Sigmoid colon (tissue), 4 donors: Measurements from ENCODE around the gene DOCK11.

Experiments used
- EP300 ChIP-seq, 4 donors: sonication (generic); formaldehyde crosslinking; IDR thresholded peaks; one replicate each; pipeline ENCODE4 v1.6.1; 2017; ENCODE audit warnings: antibody characterized with exemption in 4 of 4
- POLR2A ChIP-seq, 2 donors: fragments of 450-650 bp; IDR thresholded peaks; one replicate each; pipeline ENCODE4 v1.6.1; 2016; ENCODE audit warnings: antibody characterized with exemption in 2 of 2, mild to moderate bottlenecking in 2 of 2, moderate library complexity in 2 of 2
- POLR2AphosphoS5 ChIP-seq, 4 donors: sonication (generic); formaldehyde crosslinking; IDR thresholded peaks; one replicate each; pipeline ENCODE4 v1.6.1; 2017; ENCODE audit warnings: antibody characterized with exemption in 4 of 4
- TF ChIP-seq, protein P1 (sequence below), 4 experiments: fragments of 450-650 bp in 3 of 4; fragments of 200-600 bp in 1 of 4; IDR thresholded peaks; one replicate each; pipeline ENCODE4 v1.5.1; 2016 to 2019; ENCODE audit warnings: antibody characterized with exemption in 4 of 4, mild to moderate bottlenecking in 3 of 4, moderate library complexity in 2 of 4

DNA sequence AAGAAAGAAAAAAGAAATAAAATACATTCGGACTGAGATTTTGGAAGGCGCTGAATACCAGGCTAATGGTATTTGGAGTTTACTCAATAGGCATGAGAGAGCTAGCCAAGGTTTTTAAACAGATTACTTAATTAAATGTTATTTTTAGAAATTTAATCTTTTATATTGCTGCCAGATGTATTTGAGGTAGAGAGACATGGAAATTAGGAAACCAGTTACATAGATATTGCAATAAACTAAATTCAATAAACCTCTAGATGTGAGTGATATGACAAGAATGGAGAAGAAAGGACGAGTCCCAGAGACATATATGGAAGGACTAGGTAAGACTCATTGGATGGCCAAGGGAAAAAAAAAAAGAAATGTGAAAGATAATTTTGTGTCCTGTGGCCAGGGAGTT lies 193.3 kb downstream of the DOCK11 start:
- TF ChIP-seq POLR2A (IDR thresholded peaks at IDR 0.05) (no peak), POLR2AphosphoS5 (IDR thresholded peaks at IDR 0.05) (no peak), EP300 (IDR thresholded peaks at IDR 0.05) (no peak)
- TF ChIP-seq, protein P1, sequence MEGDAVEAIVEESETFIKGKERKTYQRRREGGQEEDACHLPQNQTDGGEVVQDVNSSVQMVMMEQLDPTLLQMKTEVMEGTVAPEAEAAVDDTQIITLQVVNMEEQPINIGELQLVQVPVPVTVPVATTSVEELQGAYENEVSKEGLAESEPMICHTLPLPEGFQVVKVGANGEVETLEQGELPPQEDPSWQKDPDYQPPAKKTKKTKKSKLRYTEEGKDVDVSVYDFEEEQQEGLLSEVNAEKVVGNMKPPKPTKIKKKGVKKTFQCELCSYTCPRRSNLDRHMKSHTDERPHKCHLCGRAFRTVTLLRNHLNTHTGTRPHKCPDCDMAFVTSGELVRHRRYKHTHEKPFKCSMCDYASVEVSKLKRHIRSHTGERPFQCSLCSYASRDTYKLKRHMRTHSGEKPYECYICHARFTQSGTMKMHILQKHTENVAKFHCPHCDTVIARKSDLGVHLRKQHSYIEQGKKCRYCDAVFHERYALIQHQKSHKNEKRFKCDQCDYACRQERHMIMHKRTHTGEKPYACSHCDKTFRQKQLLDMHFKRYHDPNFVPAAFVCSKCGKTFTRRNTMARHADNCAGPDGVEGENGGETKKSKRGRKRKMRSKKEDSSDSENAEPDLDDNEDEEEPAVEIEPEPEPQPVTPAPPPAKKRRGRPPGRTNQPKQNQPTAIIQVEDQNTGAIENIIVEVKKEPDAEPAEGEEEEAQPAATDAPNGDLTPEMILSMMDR (IDR thresholded peaks at IDR 0.05) = no peak
